HG03103 (cell line): ENCODE results near the gene GFOD2.
A peak's percentile ranks its signal among the peaks of the same experiment; 100 is the strongest.

Experiments used
- ATAC-seq: cut with Tn5 transposase; IDR thresholded peaks from one replicate; pipeline ENCODE4 v1.9.1; 2021; ENCODE audit warnings: low read depth; ENCODE audit not compliant: unreplicated experiment

The GFOD2 gene

GRCh38 chr16:67660564-67661028 lies 58.5 kb downstream of the GFOD2 start, which contains the start of gene PARD6A:
PARD6A (plus strand) TSS chr16:67660960; CDS start chr16:67661039, 79 bp downstream.
- ATAC-seq: peak; percentile 60

GRCh38 chr16:67659675-67660563 lies 59.2 kb downstream of the GFOD2 start, which contains the start of gene ACD:
ACD (minus strand) TSS chr16:67660260; CDS start chr16:67660220, 40 bp downstream.
- peak; percentile 49 for ATAC-seq

DNA sequence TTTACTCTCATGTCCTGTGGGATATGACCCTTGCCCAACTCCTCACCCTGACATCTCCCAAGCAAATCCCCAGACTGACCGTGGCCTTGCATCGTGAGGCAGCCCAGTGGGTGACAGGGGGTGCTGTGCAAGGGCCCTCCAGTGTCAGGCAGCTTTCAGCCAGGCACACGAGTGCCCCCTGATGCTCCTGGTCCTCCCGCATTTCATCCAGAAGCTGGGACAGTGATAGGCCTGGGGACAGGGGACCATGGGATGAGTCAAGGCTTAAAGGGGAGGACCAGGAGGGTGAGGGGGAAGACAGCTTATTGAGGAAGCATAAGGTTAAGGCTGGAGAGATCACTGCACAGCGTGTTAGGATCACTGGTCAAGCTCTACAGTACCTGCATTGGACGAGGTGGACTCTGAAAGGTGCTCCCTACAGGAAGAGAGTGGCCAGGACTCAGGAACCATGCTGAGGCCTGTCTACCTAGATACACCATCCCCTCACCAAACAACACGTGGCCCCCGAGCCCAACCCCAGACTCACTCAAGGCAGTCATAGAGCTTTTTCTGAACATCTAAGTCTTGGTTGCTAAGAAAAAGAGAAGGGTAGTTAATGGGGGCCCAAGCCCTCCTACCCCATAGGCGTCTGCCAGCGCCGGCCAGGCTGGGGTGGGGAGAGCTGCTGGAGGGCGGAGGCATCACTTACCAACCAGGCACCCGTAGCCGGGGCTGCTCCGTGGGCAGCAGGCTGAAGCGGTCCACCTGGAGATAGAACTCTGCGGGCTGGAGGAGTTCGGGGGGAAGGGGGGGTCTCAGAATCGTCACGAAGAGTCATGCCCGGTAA lies 60.1 kb downstream of the GFOD2 start:
- ATAC-seq: no peak

DNA sequence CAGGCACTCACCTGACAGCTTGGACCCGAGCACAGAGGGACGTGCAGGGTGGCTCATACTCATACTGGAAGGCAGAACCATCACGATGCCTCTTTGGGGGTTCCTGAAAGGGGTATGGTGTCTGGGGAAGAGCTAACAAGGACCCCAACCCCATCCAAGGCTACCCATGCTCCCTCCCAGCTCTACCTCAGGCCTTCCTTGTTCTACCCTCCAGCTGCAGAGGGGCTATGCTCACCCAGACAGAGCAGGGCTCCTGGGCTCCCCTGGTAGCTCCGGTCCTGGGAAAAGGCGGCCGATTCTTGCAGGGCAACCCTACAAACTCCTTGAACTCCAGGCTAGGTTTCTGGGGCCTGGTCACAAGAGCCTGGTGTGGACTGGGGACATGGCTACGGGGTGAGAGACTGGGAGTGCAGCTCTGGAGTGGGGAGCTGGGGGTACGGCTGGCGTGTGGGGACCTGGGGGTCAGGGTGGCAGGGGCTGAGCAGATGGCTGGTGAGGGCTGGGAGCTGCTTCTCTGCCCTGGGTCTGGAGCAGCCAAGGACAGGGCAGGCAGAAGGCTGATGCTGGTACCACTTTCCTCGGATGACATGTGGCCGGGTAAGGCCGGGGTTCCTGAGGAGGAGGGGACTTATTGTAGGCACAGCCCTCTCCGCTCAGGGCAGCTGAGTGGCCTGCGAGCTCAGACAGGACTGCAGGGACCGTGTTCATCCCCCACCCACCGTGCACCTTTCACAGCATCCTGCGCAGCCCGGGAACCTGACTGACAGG lies 61.2 kb downstream of the GFOD2 start:
- ATAC-seq: no peak

DNA sequence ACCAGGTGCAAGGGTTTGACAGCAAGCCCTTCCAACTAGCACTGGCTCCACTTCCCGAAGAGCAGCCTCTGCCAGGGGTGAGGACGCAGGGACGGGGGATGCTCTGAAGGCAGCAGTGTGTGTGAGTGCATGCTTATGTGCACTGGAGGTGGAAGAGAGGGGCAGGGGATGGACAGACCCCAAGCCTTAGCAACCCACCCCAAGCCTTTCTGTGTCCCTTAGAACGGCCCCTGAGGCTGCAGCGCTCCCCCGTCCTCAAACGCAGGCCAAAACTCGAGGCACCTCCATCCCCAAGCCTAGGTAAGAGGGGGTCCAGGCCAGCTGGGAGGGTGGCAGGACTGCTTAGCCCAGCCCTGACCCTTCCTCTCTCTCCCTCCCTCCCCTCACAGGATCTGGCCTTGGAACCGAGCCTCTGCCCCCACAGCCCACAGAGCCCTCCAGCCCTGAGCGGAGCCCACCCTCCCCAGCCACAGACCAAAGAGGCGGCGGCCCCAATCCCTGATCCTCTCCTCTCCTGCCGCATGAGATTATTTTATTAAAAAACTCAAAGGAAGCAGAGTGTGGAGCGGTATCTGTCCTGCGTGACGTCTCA lies 62.0 kb downstream of the GFOD2 start:
- ATAC-seq: no peak

GRCh38 chr16:67656344-67657016 lies 62.6 kb downstream of the GFOD2 start:
- no peak for ATAC-seq

DNA sequence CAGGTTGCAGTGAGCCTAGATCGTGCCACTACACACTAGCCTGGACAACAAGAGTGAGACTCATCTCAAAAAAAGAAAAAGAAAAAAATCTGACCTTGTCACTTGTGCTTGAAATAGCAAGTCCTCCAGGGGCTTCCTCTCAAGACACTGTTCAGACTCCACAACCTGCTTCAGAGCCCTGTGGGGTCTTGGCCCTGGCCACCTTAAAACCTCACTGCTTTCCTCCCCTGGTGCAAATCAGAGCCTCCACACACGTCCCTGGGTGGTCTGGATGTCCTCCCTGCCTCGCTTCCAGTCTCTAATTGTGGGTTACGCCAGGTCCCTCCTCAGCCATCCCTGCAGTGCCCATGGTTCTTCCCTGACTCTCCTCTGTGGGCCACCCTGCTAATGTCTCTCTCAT lies 63.8 kb downstream of the GFOD2 start:
- ATAC-seq: no peak

GRCh38 chr16:67654403-67654911 lies 64.7 kb downstream of the GFOD2 start:
- no peak for ATAC-seq

- no peak for ATAC-seq
Measured at GRCh38 chr16:67653789-67654402, 65.2 kb downstream of the GFOD2 start.

GRCh38 chr16:67653128-67653788 lies 65.9 kb downstream of the GFOD2 start:
- ATAC-seq: no peak

GRCh38 chr16:67652578-67653127 lies 66.5 kb downstream of the GFOD2 start:
- no peak for ATAC-seq

- ATAC-seq: no peak
Measured at GRCh38 chr16:67651847-67652246, 67.3 kb downstream of the GFOD2 start.

- ATAC-seq: no peak
Measured at GRCh38 chr16:67651039-67651438, 68.1 kb downstream of the GFOD2 start.

DNA sequence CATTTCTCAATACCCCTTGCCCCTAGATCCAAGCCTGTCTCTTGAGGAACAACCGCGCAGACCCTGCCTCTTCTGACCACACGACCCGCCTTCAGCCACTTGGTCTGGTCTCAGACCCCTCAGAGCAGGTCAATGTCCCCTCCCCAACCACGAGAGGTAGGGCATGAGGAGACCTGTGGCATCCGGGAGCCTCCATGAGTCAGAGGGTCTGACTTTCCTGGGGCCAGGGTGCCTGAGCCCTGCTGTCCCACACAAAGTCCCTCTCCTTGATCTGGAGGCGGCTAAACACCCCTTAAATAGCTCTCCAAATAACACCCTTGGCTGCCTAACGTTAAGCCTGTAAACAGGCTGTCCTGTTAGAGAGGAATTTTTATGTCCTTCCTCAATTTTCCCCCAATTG lies 69.1 kb downstream of the GFOD2 start:
- ATAC-seq: no peak

- no peak for ATAC-seq
Measured at GRCh38 chr16:67649494-67649931, 69.6 kb downstream of the GFOD2 start.

- ATAC-seq: no peak
Measured at GRCh38 chr16:67648764-67649407, 70.2 kb downstream of the GFOD2 start.

- no peak for ATAC-seq
Measured at GRCh38 chr16:67648088-67648763, 70.9 kb downstream of the GFOD2 start.
